Measurements from ENCODE around the gene PHTF2. TPM values are rescaled to one million over a fixed set of nuclear protein-coding genes. Genes with fewer than 3 reads are reported as not detected.

Gene PHTF2
- total RNA-seq, 5 donors from 2014 or later (not counting 1 experiment from before 2014, with no cell fraction given), result 19.7 to 35.8 (median 28.0) TPM

GRCh38 chr7:77954773-77955555, 156.4 kb downstream of the PHTF2 start:
- Mint-ChIP-seq H3K4me1 (peaks cover 0 to 2% (median 2%) of the 10 kb centered on the region in 3 donors), H3K27ac (no peak overlapping the region), H3K36me3 (peaks cover 16% of the 10 kb centered on the region), H3K4me3 (no peak overlapping the region), H3K27me3 (no peaks in the 10 kb centered on the region), H3K9me3 (no peaks in the 10 kb centered on the region)
- ATAC-seq (replicated peaks in 1 of 4) (no peak), DNase-seq (no peak)
- Histone ChIP-seq H3K4me1 (ENCODE audit: control insufficient read depth in 1 of 2, extremely low read depth in 1 of 2, insufficient read depth in 2 of 2, low read length in 2 of 2) (no peaks in the 10 kb centered on the region), H3K36me3 (ENCODE audit: control insufficient read depth in 2 of 2, extremely low read depth in 1 of 2, insufficient read depth in 1 of 2, low read length in 1 of 2) (no peaks in the 10 kb centered on the region), H3K9me3 (no peaks in the 10 kb centered on the region), H3K4me3 (ENCODE audit: control insufficient read depth in 1 of 2, extremely low read depth in 1 of 2, low read length in 1 of 2) (no peak overlapping the region), H3K27ac (ENCODE audit: low read length) (no peak overlapping the region), H3K27me3 (replicated peaks in 1 of 2; ENCODE audit: control insufficient read depth in 2 of 2, extremely low read depth in 1 of 2, insufficient read depth in 2 of 2, low read length in 1 of 2) (no peaks in the 10 kb centered on the region)
- no CpG with 5 or more reads among the region's 3 CpGs for WGBS (ENCODE audit: insufficient coverage)
- ChIA-PET POLR2A (interaction anchor here (0.6 to 0.7 kb wide), 3 partner anchors 13 to 287 kb away, joined by 3 read pairs; no protein-coding TSS in a partner anchor), CTCF (interaction anchor here in 1 of 2 donors (0.6 to 0.7 kb wide), 3 partner anchors 232 to 1154 kb away, joined by 3 to 6 read pairs (median 4); no protein-coding TSS in a partner anchor)

- H3K4me1 Mint-ChIP-seq, result no peaks in the 10 kb centered on the region
- H3K27ac Mint-ChIP-seq, result no peak overlapping the region
- DNase-seq, result no peak
- ChIA-PET POLR2A (no interaction called here), CTCF (no interaction called here)
- no peak for ATAC-seq (replicated peaks in 1 of 4)
- no peak overlapping the region for H3K4me3 Mint-ChIP-seq
- Histone ChIP-seq H3K36me3 (ENCODE audit: control insufficient read depth in 2 of 2, extremely low read depth in 1 of 2, insufficient read depth in 1 of 2, low read length in 1 of 2) (no peaks in the 10 kb centered on the region), H3K4me3 (ENCODE audit: control insufficient read depth in 1 of 2, extremely low read depth in 1 of 2, low read length in 1 of 2) (no peak overlapping the region), H3K27ac (ENCODE audit: low read length) (no peak overlapping the region), H3K4me1 (ENCODE audit: control insufficient read depth in 1 of 2, extremely low read depth in 1 of 2, insufficient read depth in 2 of 2, low read length in 2 of 2) (no peaks in the 10 kb centered on the region), H3K9me3 (no peaks in the 10 kb centered on the region), H3K27me3 (replicated peaks in 1 of 2; ENCODE audit: control insufficient read depth in 2 of 2, extremely low read depth in 1 of 2, insufficient read depth in 2 of 2, low read length in 1 of 2) (no peaks in the 10 kb centered on the region)
- peaks cover 22% of the 10 kb centered on the region for H3K36me3 Mint-ChIP-seq
- H3K9me3 Mint-ChIP-seq, result no peaks in the 10 kb centered on the region
- no CpG with 5 or more reads among the region's 2 CpGs for WGBS (ENCODE audit: insufficient coverage)
- H3K27me3 Mint-ChIP-seq, result no peaks in the 10 kb centered on the region
Observed at GRCh38 chr7:77958436-77958835, 159.9 kb downstream of the PHTF2 start.

GRCh38 chr7:77959080-77959479, 160.5 kb downstream of the PHTF2 start:
- H3K9me3 Mint-ChIP-seq, result no peaks in the 10 kb centered on the region
- DNase-seq (no peak), ATAC-seq (replicated peaks in 1 of 4) (no peak)
- ChIA-PET POLR2A (no interaction called here), CTCF (interaction anchor here in 1 of 2 donors (0.7 kb wide), 1 partner anchor 87 kb away, joined by 3 read pairs; no protein-coding TSS in a partner anchor)
- H3K27ac Mint-ChIP-seq, result no peak overlapping the region
- no peaks in the 10 kb centered on the region for H3K27me3 Mint-ChIP-seq
- no CpG with 5 or more reads among the region's 2 CpGs for WGBS (ENCODE audit: insufficient coverage)
- peaks cover 26% of the 10 kb centered on the region for H3K36me3 Mint-ChIP-seq
- Histone ChIP-seq H3K4me1 (ENCODE audit: control insufficient read depth in 1 of 2, extremely low read depth in 1 of 2, insufficient read depth in 2 of 2, low read length in 2 of 2) (no peaks in the 10 kb centered on the region), H3K27ac (ENCODE audit: low read length) (no peak overlapping the region), H3K9me3 (no peaks in the 10 kb centered on the region), H3K36me3 (ENCODE audit: control insufficient read depth in 2 of 2, extremely low read depth in 1 of 2, insufficient read depth in 1 of 2, low read length in 1 of 2) (no peaks in the 10 kb centered on the region), H3K27me3 (replicated peaks in 1 of 2; ENCODE audit: control insufficient read depth in 2 of 2, extremely low read depth in 1 of 2, insufficient read depth in 2 of 2, low read length in 1 of 2) (no peaks in the 10 kb centered on the region), H3K4me3 (ENCODE audit: control insufficient read depth in 1 of 2, extremely low read depth in 1 of 2, low read length in 1 of 2) (no peak overlapping the region)
- H3K4me3 Mint-ChIP-seq, result no peak overlapping the region
- H3K4me1 Mint-ChIP-seq, result no peaks in the 10 kb centered on the region

GRCh38 chr7:77960336-77960735, 161.8 kb downstream of the PHTF2 start:
- no CpG with 5 or more reads among the region's 2 CpGs for WGBS (ENCODE audit: insufficient coverage)
- ATAC-seq (replicated peaks in 1 of 4), result no peak
- POLR2A ChIA-PET, result interaction anchor here in 1 of 2 donors (0.6 kb wide), 1 partner anchor 1837 kb away, joined by 8 read pairs; no protein-coding TSS in a partner anchor

GRCh38 chr7:77967429-77967828, 168.9 kb downstream of the PHTF2 start:
- CTCF ChIA-PET, result no interaction called here
- H3K36me3 Mint-ChIP-seq, result peaks cover 23% of the 10 kb centered on the region
- no peaks in the 10 kb centered on the region for H3K9me3 Mint-ChIP-seq
- Histone ChIP-seq H3K27me3 (replicated peaks in 1 of 2; ENCODE audit: control insufficient read depth in 2 of 2, extremely low read depth in 1 of 2, insufficient read depth in 2 of 2, low read length in 1 of 2) (no peaks in the 10 kb centered on the region), H3K9me3 (no peaks in the 10 kb centered on the region), H3K4me3 (ENCODE audit: control insufficient read depth in 1 of 2, extremely low read depth in 1 of 2, low read length in 1 of 2) (no peak overlapping the region), H3K36me3 (ENCODE audit: control insufficient read depth in 2 of 2, extremely low read depth in 1 of 2, insufficient read depth in 1 of 2, low read length in 1 of 2) (peaks cover 0 to 3% of the 10 kb centered on the region in 2 donors), H3K4me1 (ENCODE audit: control insufficient read depth in 1 of 2, extremely low read depth in 1 of 2, insufficient read depth in 2 of 2, low read length in 2 of 2) (no peaks in the 10 kb centered on the region), H3K27ac (ENCODE audit: low read length) (no peak overlapping the region)
- ATAC-seq (replicated peaks in 1 of 4) (no peak), DNase-seq (no peak)
- H3K4me3 Mint-ChIP-seq, result no peak overlapping the region
- H3K4me1 Mint-ChIP-seq, result no peaks in the 10 kb centered on the region
- no peaks in the 10 kb centered on the region for H3K27me3 Mint-ChIP-seq
- H3K27ac Mint-ChIP-seq, result no peak overlapping the region
- POLR2A ChIA-PET, result interaction anchor here in 1 of 2 donors (0.7 kb wide), 1 partner anchor 387 kb away, joined by 3 read pairs; no protein-coding TSS in a partner anchor

More at GRCh38 chr7:77960336-77960735, 161.8 kb downstream of the PHTF2 start:
- H3K36me3 Mint-ChIP-seq, result peaks cover 26% of the 10 kb centered on the region
- H3K27me3 ChIP-seq (replicated peaks in 1 of 2; ENCODE audit: control insufficient read depth in 2 of 2, extremely low read depth in 1 of 2, insufficient read depth in 2 of 2, low read length in 1 of 2), result no peaks in the 10 kb centered on the region
- DNase-seq, result no peak
- H3K9me3 ChIP-seq, result no peaks in the 10 kb centered on the region
- H3K27ac Mint-ChIP-seq, result no peak overlapping the region
- no peaks in the 10 kb centered on the region for H3K4me1 Mint-ChIP-seq
- CTCF ChIA-PET, result interaction anchor here in 1 of 2 donors (0.6 kb wide), 1 partner anchor 174 kb away, joined by 5 read pairs; no protein-coding TSS in a partner anchor
- H3K27me3 Mint-ChIP-seq, result no peaks in the 10 kb centered on the region
- H3K9me3 Mint-ChIP-seq, result no peaks in the 10 kb centered on the region
- no peaks in the 10 kb centered on the region for H3K36me3 ChIP-seq (ENCODE audit: control insufficient read depth in 2 of 2, extremely low read depth in 1 of 2, insufficient read depth in 1 of 2, low read length in 1 of 2)
- H3K27ac ChIP-seq (ENCODE audit: low read length), result no peak overlapping the region
- H3K4me3 ChIP-seq (ENCODE audit: control insufficient read depth in 1 of 2, extremely low read depth in 1 of 2, low read length in 1 of 2), result no peak overlapping the region
- H3K4me3 Mint-ChIP-seq, result no peak overlapping the region
- no peaks in the 10 kb centered on the region for H3K4me1 ChIP-seq (ENCODE audit: control insufficient read depth in 1 of 2, extremely low read depth in 1 of 2, insufficient read depth in 2 of 2, low read length in 2 of 2)

- Mint-ChIP-seq H3K27ac (no peak overlapping the region), H3K36me3 (peaks cover 12% of the 10 kb centered on the region), H3K27me3 (no peaks in the 10 kb centered on the region), H3K9me3 (no peaks in the 10 kb centered on the region), H3K4me3 (no peak overlapping the region), H3K4me1 (no peaks in the 10 kb centered on the region)
- CTCF ChIA-PET, result no interaction called here
- Histone ChIP-seq H3K27ac (ENCODE audit: low read length) (no peak overlapping the region), H3K4me3 (ENCODE audit: control insufficient read depth in 1 of 2, extremely low read depth in 1 of 2, low read length in 1 of 2) (no peak overlapping the region), H3K4me1 (ENCODE audit: control insufficient read depth in 1 of 2, extremely low read depth in 1 of 2, insufficient read depth in 2 of 2, low read length in 2 of 2) (no peaks in the 10 kb centered on the region), H3K36me3 (ENCODE audit: control insufficient read depth in 2 of 2, extremely low read depth in 1 of 2, insufficient read depth in 1 of 2, low read length in 1 of 2) (no peaks in the 10 kb centered on the region), H3K27me3 (replicated peaks in 1 of 2; ENCODE audit: control insufficient read depth in 2 of 2, extremely low read depth in 1 of 2, insufficient read depth in 2 of 2, low read length in 1 of 2) (no peaks in the 10 kb centered on the region), H3K9me3 (no peaks in the 10 kb centered on the region)
- POLR2A ChIA-PET, result no interaction called here
- DNase-seq, result no peak
- no peak for ATAC-seq (replicated peaks in 1 of 4)
Observed at GRCh38 chr7:77971726-77972125, 173.2 kb downstream of the PHTF2 start.
